WTC11 (cell line): ENCODE data around the gene PSMC4.

ENCODE experiments used
- CTCF ChIP-seq: fragments of 200-600 bp; IDR thresholded peaks from 2 replicates; pipeline ENCODE4 v1.8.0; 2022; ENCODE audit warnings: antibody characterized with exemption
- ELF4 ChIP-seq: sonication (generic); formaldehyde crosslinking; IDR thresholded peaks from 2 replicates; pipeline ENCODE4 v1.8.1; 2022; ENCODE audit warnings: low read depth, mild to moderate bottlenecking, moderate library complexity, missing genetic modification reagents
- FOXJ3 ChIP-seq: sonication (generic); formaldehyde crosslinking; IDR thresholded peaks from 2 replicates; pipeline ENCODE4 v1.9.0; 2021; ENCODE audit warnings: missing genetic modification reagents, mild to moderate bottlenecking, borderline replicate concordance
- IRF1 ChIP-seq: sonication (generic); formaldehyde crosslinking; IDR thresholded peaks from 2 replicates; pipeline ENCODE4 v1.8.0; 2023; ENCODE audit warnings: missing genetic modification reagents
- MLX ChIP-seq: sonication (generic); formaldehyde crosslinking; IDR thresholded peaks from 2 replicates; pipeline ENCODE4 v1.8.1; 2023; ENCODE audit warnings: mild to moderate bottlenecking, missing genetic modification reagents, moderate library complexity
- MXD4 ChIP-seq: fragments of 250-450 bp; sonication (Bioruptor Pico); IDR thresholded peaks from 2 replicates; pipeline ENCODE4 v1.8.0; 2021; ENCODE audit warnings: mild to moderate bottlenecking, moderate library complexity, borderline replicate concordance
- NFE2L1 ChIP-seq: sonication (generic); formaldehyde crosslinking; IDR thresholded peaks from 2 replicates; pipeline ENCODE4 v1.8.1; 2023; ENCODE audit warnings: missing genetic modification reagents
- PREB ChIP-seq: sonication (generic); formaldehyde crosslinking; IDR thresholded peaks from 2 replicates; pipeline ENCODE4 v1.8.1; 2022; ENCODE audit warnings: mild to moderate bottlenecking, missing genetic modification reagents, moderate library complexity, borderline replicate concordance
- USF2 ChIP-seq: sonication (generic); formaldehyde crosslinking; IDR thresholded peaks from 2 replicates; pipeline ENCODE4 v1.8.1; 2023; ENCODE audit warnings: mild to moderate bottlenecking, missing genetic modification reagents, moderate library complexity

- no peak for TF ChIP-seq MLX (CRISPR knock-in tag)
- no peak for TF ChIP-seq CTCF
- TF ChIP-seq ELF4 (CRISPR knock-in tag), result no peak
- no peak for TF ChIP-seq FOXJ3 (CRISPR knock-in tag)
- no peak for TF ChIP-seq IRF1
- TF ChIP-seq USF2 (CRISPR knock-in tag), result no peak
- TF ChIP-seq NFE2L1 (CRISPR knock-in tag), result no peak
- no peak for TF ChIP-seq PREB (CRISPR knock-in tag)
- no peak for TF ChIP-seq MXD4 (CRISPR knock-in tag)
Observed at GRCh38 chr19:39939556-39939955, 31.4 kb upstream of the PSMC4 start.
